Body of pancreas (tissue), 4 donors: ENCODE data around the gene HSPBAP1.

Experiments
- CTCF ChIP-seq, 7 experiments: fragments of 450-650 bp in 4 of 7; fragments of 200-600 bp in 3 of 7; sonication (generic) in 3 of 7; IDR thresholded peaks; one replicate each; pipeline ENCODE4 v1.5.1; 2016 to 2019; ENCODE audit warnings: antibody characterized with exemption in 7 of 7
- POLR2A ChIP-seq, 3 donors: fragments of 450-650 bp; IDR thresholded peaks; one replicate each; pipeline ENCODE4 v1.6.1; 2016; ENCODE audit warnings: antibody characterized with exemption in 3 of 3, mild to moderate bottlenecking in 2 of 3

- no peak for TF ChIP-seq POLR2A (IDR thresholded peaks at IDR 0.05)
- TF ChIP-seq CTCF (IDR thresholded peaks at IDR 0.05) = no peak
Observed at GRCh38 chr3:122826278-122826677, 32.6 kb upstream of the HSPBAP1 start.
